DND-41 (cell line): ENCODE data around the gene MCC.

Source experiments
- CTCF ChIP-seq: IDR thresholded peaks from 2 replicates; pipeline ENCODE4 v1.5.1; 2012; ENCODE audit warnings: borderline replicate concordance, low read length, moderate library complexity, mild to moderate bottlenecking; ENCODE audit not compliant: poor library complexity, severe bottlenecking; ENCODE audit errors: extremely low read depth
- EZH2 ChIP-seq: IDR thresholded peaks from 3 replicates; pipeline ENCODE4 v1.6.1; 2012; ENCODE audit warnings: borderline replicate concordance, low read depth, mild to moderate bottlenecking, moderate library complexity, low read length, inconsistent platforms; ENCODE audit not compliant: severe bottlenecking

DNA sequence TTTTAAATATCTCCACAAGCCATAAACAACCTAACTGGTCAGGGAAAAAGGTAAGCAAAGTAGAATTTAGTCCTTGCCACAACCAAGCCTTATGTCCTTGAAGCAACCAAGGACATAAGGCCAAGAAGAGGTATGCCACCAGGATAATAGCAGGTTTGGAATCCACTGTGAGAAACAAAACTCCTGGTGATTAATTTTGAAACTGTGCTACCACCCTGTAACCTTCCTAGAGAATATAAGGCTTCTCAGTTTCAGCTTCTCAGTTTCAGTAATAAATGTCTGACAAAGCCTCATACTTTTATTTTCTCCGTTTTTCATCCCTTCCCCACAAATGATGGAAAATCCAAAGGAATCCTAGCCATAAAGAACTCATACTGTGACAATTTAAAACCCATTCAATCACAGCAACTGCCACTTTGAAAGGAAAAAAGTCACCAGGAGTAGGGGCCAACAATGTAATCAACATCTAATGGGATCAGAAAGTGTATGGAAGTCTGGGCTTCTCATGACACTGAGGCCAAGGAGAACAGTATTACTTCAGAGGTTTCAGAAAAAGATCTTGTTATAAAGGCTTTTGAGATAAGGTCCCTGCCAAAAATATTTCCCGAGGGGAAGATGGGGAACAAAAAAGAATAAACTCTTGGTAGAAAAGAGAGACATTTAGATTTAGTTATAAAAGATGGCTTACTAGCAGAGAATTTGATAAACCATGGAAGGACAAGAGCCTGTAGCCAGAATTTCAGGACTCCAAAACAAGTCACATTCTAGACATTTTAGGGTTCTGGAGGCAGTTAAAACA, 242.6 kb downstream of the MCC start:
- no peak for TF ChIP-seq CTCF
- TF ChIP-seq EZH2 = no peak
